Hematopoietic multipotent progenitor cell treated with erythropoietin and hydrocortisone succinate and interleukin-3 and kit ligand, for 6 days (in vitro differentiated cells): Measurements from ENCODE around the gene TMEM37.

Experiments used
- DNase-seq: peaks from one replicate; pipeline ENCODE4 v3.0.0-alpha.2; 2015

TMEM37 gene

GRCh38 chr2:119419065-119419464 is 12.6 kb upstream of the TMEM37 start:
- DNase-seq, result no peak

DNA sequence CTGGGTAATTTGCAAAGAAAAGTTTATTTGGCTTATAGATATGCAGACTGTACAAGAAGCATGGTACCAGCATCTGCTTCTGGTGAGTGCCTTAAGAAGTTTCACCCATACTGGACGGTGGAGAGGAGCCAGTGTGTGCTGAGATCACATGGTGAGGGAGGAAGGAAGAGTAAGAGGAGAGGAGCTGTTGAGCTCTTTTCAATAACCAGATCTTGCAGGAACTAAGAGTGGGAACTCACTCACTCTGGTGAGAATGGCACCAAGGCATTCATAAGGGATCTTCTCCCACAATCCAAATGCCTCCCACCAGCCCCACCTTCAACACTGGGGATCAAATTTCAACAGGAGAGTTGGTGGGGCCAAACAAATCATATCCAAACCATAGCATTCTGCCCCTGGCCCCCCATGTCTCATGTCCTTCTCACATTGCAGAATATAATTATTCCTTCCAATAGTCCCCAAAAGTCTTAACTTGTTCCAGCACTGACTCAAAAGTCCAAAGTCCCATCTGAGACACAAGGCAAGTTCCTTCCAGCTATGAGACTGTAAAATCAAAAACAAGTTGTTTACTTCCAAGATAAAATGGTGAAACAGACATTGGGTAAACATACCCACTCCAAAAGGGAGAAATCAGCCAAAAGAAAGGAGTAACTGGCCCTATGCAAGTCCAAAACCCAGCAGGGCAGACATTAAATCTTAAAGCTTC is 11.7 kb upstream of the TMEM37 start:
- DNase-seq, result no peak

GRCh38 chr2:119421304-119421703 is 10.3 kb upstream of the TMEM37 start:
- no peak for DNase-seq

DNA sequence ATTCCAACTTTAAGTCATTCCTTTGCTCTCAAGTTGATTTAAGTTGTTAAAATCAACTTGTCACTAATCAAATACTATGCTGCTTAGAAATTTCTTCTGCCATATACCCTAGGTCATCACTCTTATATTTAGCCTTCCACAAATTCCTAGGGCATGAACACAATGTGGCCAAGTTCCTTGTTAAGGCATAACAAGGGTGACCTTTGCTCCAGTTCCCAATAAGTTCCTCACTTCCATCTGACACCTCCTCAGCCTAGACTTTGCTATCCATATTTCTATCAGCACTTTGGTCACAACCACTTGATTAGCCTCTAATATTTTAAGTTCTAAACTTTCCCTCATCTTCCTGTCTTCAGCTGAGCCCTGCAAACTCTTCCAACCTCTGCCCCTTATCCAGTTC is 9.9 kb upstream of the TMEM37 start:
- no peak for DNase-seq

GRCh38 chr2:119422360-119423107 is 9.1 kb upstream of the TMEM37 start:
- no peak for DNase-seq

DNA sequence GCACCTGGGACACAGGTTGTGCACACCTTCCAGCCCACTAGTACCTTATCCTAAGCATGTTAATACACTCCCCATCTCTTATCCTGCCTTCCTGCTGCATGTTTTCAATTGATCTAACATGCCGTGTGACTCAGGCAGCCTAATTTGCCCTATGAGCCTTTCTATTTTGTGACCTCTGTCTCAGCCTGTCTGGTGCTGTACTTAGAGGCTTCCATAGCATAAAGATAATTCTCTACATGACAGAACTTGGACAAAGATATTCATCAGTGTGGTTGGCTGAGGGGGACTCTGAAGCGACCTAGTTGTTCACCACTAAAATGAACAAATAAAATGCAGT is 8.6 kb upstream of the TMEM37 start:
- DNase-seq, result no peak

GRCh38 chr2:119423811-119424210 is 7.8 kb upstream of the TMEM37 start:
- no peak for DNase-seq

DNA sequence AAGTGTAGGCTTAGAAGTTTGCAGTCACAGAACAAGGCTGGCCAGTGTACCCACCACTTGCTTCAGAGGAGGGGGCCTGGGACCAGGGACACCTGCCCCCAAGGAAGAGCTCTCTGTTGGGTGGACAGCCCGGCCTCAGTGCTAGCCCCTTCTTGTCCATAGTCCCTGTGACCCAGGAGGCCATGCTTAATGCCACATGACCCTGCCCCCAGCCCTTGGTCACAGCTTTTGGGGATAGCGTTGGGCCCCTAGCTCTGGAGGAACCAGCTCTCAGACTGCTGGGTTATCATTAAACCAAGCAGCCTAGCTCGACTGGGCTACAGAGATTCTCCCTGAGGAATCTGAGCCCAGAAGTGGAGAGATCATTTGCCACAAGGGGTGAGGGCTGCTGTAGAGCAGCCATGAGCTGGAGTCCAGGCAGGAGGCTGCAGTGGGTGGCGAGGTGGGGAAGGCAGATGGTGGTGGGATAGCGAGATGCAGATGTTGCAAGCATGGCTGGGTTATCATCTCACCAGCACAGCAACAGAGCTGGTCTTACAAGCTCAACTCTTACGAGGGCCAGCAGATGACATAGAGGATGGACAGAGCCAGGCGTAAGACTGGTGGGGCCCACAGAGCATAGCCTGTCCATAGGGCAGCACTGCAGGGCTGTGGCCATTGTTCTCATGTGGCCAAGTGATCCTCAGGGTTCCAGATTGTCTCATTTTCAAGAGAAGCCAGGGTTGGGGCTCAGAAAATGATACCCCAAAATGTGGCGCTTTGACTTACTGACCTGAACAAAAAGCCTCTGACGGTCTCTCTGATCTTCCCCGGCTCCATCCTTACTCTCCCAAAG is 7.2 kb upstream of the TMEM37 start:
- no peak for DNase-seq

- no peak for DNase-seq
These were observed 6.6 kb upstream of the TMEM37 start for GRCh38 chr2:119425119-119425405.

DNA sequence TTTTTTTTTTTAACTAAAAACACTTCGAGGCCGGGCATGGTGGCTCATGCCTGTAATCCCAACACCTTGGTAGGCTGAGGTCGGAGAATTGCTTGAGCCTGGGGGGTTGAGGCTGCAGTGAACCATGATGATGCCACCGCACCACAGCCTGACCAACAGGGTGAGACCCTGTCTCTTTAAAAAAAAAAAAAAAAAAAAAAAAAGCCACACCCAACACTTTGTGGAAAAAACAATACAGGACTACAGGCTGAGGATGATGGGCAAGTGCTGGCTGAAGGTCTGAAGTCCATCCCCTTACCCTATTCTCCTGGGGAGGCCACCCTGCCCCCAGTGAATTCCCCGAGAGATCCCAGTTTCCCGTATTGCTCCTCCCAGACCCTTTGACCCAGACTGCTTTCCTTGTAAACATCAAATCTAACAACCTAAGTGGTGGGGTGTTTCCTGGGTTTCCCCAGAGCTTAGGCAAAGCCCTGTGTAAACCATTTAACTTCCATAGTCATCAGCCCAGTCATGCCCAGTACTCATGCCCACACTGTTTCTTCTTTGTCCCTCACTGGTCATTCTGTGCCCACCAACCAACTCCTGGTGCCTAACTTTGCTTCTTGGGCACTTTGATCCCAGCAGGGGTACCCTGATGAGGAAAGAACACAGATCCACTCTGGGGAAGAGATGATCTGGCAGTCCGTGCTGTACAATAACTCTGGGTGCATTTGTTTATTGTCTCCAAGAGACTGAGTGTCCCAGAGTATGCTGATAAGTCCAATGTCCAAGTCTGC is 5.8 kb upstream of the TMEM37 start:
- DNase-seq, result no peak

DNA sequence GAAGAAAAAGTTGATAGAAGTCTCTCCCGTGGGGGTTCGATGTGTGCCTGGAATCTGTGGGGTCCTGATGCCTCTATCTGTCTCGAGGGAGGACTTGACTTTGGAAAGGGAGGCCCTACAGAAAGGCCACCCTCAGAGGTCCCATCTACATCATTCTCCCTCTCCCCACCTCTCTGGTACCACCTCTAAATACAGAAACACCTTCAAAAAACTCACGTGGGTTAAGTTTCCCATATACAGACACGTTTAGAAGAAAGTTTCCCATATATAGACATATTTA is 5.3 kb upstream of the TMEM37 start:
- no peak for DNase-seq

DNA sequence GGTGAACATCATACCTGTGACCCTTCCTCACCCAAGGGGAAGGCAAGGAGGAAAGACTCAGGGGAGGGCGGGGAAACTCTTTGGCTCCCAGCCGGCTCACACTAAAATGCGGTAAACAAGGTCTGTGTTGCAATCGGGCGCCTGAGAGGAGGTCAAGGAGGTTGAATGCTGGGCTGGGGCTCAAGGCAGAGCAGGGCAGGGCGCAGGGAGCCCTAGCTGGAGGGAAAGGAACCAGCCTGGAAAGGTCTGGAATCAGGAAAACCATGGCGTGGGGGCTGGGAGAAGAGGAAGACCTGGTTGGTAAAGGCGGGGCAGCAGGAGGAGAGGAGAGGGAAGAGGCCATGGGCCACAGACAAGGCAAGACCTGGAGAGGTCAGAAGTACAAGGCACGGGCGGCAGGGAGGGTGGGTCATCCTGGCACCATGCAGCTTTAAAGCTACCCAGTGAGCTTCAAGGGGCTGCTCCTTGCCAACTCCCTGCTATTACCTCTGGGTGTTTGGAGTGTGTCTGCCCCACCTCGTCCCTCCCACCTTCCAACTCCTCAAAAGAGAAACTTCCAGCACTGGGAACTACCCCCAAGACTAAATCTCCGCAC is 4.8 kb upstream of the TMEM37 start:
- no peak for DNase-seq

DNA sequence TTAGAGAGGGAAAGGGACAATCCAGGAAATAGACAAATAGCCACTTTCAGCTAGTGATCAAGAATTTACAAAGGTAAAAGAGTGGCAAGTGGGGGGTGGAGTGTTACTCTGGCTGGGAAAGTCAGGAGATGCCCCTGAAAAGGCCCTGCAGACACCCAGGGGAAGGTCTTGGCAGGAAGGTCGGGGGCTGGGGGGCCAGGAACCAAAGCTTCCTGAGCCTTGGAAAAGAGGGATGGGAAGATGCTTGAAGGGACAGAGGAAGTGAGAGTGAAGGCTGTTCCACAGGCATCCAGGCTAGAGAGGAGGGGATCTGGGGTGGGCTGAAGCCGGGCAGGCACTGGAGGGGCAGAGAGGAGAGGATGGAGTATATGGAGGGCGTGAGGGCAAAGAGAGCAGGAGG is 3.9 kb upstream of the TMEM37 start:
- no peak for DNase-seq

- DNase-seq, result no peak
These were observed 3.0 kb upstream of the TMEM37 start for GRCh38 chr2:119428488-119429224.

DNA sequence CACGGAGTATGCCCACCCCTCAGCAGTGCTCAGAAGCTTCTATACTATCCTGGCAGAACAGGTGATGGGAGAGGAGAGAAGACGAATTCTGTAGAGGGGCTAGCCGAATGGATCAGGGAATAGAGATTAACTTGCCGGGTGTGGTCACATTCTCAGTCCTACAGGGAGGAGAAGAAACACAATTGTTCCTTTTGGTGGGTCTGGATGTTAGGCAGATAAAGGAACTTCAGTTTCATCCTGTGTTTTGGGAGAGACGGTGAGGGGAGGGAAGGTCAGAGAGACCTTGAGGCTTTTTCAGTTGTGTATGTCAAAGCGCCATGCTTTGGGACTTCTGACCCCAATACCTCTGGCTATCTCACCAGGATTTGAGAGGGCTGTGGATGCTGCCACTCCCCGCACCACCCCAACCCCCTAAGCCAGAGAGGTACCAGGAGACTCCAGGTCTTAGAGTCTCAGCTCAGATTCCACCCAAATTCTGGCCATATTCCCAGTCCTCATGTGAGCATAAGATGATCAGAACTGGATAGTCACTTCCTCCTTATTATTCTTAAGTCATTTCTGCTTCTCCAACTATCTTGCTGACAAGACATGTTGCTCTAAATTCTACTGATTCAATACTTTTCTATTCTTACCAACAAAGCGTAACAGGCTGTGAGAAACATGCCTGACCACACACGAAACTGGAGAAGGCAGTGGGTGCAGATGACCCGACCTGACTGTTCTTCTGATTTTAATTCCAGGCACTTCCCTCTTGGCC is 2.3 kb upstream of the TMEM37 start:
- DNase-seq, result peak; percentile 10

DNA sequence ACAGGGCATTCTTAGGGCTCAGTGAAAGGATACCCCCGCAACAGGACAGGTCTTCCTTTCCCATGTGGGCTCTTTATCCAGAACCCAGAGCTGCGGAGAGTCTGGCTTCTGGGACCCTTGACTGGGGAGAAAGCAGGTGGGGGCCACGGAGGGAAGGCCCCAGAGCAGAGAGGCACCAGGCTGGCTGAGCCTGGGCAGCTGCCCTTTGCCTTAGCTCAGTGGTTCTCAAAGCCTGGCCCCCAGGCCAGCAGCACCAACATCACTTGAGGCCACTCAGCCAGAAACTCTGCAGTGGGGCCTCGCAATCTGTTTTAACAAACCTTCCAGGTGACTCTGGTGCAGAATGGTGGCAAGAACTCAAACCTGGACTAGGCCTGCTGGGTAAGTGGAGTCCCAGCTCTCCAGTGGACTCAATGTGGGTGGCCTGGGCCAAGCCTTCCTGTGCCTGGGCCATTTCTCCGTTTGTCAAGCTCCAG is 1.6 kb upstream of the TMEM37 start:
- DNase-seq, result no peak

DNA sequence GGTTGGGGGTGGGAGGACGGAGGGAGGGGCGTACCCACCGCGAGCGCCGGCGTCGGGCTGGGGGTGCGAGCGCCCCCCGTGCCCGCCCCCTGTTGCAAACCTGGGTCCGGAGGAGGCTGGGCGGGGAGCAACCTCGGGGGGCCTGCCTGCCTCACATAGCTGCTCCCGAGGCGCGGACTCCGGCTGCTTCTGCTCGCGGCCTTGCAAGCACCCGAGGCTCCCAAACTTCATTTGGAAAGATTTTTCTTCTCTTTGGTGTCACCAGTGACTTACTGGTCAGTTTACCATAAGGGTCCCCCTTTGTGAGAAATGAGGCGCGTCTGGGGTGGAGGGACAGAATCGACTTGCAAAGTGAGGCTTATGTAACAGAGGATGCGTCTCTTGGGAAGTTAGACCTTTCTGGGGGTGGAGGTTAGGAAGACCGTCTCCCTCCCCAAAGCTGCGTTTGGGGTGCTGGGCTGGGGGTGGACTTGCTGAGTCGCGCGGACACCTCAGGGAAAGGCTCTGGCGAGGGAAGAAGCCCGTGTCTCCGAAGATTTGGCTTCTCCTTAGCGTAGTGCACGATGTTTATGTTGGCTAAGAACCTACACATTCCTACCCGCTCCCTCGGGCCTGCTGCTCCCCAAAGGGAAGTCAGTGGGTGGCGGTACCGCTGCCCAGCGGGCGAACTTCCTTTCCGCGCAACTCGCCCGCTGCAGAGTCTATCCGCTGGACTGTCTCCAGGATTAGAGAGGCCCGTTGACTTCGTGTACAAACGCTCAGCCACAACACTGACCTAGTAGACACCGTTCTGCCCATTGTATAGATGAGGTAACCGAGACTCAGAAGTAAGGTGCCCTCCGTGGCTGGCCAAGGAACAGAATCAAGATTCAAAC is 559 bp downstream of the TMEM37 start:
- peak; percentile 8 for DNase-seq

GRCh38 chr2:119432851-119433522 is 1.3 kb downstream of the TMEM37 start:
- no peak for DNase-seq

DNA sequence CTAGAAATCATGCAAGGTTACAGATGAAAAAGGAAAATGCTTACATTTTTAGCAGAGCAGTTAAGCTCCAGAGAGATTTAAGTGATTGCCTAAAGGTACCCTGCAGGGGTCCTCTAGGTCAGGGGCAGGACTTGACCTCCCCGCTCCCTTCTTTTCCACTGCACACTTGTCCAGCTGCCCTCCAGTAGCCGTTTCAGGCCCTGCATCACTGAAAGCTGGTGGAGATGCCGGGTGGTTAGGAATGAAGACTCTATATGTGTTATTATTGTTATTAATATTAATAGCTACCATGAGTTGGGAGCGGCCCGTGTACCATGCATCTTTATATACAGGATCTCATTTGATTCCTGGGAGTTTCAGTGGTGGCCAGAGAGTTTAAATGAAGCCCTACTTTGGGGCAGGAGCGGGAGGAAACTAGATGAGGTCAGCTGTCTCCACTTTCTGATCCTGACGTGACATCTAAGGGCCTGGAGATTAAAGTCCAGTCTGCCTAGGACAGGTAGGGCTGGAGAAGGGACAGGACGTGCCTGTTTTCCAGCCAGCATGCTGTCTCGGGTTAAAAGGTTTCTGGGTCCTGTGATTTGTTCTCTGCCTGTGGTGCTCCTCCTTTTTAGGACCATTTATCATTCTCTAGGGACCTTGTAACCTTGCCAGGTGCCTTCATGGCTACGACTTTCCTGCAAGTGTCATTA is 2.1 kb downstream of the TMEM37 start:
- DNase-seq, result no peak
